Left ventricle myocardium inferior (tissue), 1 donor: ENCODE results near the gene IDH3A. TPM values are rescaled to one million over a fixed set of nuclear protein-coding genes. Genes with fewer than 3 reads are reported as not detected.

Source experiments
- DNase-seq: peaks from one replicate; pipeline ENCODE4 v3.0.0-alpha.2; 2020
- H3K27ac ChIP-seq: fragments of 200-600 bp; replicated peaks from 2 replicates; pipeline ENCODE4 v1.8.0; 2021
- H3K27me3 ChIP-seq: fragments of 200-600 bp; 2 replicates; pipeline ENCODE4 v1.8.0; 2021; ENCODE audit warnings: low read depth
- H3K36me3 ChIP-seq: fragments of 200-600 bp; 2 replicates; pipeline ENCODE4 v1.8.0; 2021
- H3K4me1 ChIP-seq: fragments of 200-600 bp; 2 replicates; pipeline ENCODE4 v1.8.0; 2021
- H3K4me3 ChIP-seq: fragments of 200-600 bp; 2 replicates; pipeline ENCODE4 v1.8.0; 2021; ENCODE audit warnings: mild to moderate bottlenecking, moderate library complexity
- H3K9me3 ChIP-seq: fragments of 200-600 bp; replicated peaks from 2 replicates; pipeline ENCODE4 v1.8.0; 2021
- intact Hi-C: fragments of 100-400 bp; cut with micrococcal nuclease; formaldehyde crosslinking; loops from one replicate; pipeline ENCODE4 v1.11.0; 2022
- total RNA-seq: library from RNA; stranded (reverse); fragmentation: NEBNext Ultra II Directional; extraction: Animal tissue kit (Norgen Biotek cat#: 25700); gene quantifications from one replicate; pipeline ENCODE4 v1.2.1, GENCODE V29; 2021
- TF ChIP-seq, protein P1 (sequence below): fragments of 200-600 bp; IDR thresholded peaks from 2 replicates; pipeline ENCODE4 v1.8.0; 2021; ENCODE audit warnings: antibody characterized with exemption, mild to moderate bottlenecking, borderline replicate concordance
- donor health status: DM: no; HTN: yes; CAD: no; lungs with severe emphysema.

Gene IDH3A
- total RNA-seq, 1 donor from 2014 or later, result 465 TPM

DNA sequence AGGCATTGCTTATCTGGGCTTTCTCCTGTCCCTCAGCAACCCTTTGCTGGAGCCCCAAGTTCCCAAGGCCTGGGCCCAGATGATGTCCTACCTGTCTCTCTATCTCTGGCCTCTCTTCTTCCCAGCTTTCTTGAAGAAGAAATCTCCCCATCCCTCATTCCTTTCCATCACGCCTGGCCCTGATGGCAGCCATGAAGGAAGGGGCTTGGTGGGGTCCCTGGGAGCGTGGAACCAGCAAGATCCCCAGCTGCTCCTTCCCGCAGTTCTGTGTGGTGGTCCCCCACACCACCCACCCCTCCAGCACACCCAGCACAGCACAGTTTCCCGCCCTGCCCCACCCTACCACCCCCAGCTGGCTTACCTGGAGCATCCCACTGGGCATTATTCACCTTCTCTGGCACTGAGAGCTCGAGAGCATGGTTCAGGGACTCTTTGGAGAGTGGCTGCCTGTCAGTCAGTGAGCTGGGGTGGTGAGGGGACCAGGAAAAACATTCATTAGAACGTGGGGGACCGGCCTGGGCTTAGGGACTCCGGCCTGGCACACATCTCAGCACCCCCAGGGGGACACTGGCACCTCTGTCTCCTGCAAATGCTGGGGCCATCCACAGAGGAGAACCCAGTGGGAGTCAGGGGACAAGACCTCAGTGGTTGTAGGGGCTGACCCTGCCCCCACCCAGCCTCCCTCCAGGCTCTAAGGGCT is 58.6 kb downstream of the IDH3A start:
- intact Hi-C loops, result no loop called here

DNA sequence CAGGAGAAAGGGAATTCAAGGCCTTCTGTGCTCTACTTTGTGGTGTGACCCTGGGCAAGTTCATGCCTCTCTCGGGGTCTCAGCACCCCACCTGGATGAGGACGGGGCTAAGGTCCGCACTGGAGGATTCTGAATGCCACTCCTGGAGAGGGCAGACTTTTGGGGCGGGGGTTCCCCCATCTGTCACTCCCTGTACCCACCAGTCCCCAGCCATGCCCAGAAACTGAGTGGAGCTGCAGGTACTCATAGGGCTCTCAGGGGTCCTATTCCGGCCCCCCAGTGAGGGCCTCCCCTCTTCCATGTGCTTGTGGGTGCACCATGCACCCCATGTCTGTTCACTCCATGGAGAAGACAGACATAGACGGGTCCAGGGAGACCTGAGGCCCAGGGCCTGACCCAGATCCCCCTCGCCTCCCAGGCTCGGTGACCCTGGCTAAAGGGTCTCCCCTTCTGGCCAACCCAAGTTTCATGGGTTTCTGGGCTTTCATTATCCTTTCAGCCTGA is 59.2 kb downstream of the IDH3A start:
- Histone ChIP-seq H3K27ac (no peak overlapping the region), H3K36me3 (no peaks in the 10 kb centered on the region), H3K9me3 (no peaks in the 10 kb centered on the region), H3K4me3 (no peak overlapping the region), H3K27me3 (peaks cover 4% of the 10 kb centered on the region), H3K4me1 (peaks cover 77% of the 10 kb centered on the region)
- intact Hi-C loops, result no loop called here
- TF ChIP-seq, protein P1, sequence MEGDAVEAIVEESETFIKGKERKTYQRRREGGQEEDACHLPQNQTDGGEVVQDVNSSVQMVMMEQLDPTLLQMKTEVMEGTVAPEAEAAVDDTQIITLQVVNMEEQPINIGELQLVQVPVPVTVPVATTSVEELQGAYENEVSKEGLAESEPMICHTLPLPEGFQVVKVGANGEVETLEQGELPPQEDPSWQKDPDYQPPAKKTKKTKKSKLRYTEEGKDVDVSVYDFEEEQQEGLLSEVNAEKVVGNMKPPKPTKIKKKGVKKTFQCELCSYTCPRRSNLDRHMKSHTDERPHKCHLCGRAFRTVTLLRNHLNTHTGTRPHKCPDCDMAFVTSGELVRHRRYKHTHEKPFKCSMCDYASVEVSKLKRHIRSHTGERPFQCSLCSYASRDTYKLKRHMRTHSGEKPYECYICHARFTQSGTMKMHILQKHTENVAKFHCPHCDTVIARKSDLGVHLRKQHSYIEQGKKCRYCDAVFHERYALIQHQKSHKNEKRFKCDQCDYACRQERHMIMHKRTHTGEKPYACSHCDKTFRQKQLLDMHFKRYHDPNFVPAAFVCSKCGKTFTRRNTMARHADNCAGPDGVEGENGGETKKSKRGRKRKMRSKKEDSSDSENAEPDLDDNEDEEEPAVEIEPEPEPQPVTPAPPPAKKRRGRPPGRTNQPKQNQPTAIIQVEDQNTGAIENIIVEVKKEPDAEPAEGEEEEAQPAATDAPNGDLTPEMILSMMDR, result no peak
- DNase-seq, result no peak

More for the DNA sequence above, 58.6 kb downstream of the IDH3A start:
- H3K36me3 ChIP-seq, result no peaks in the 10 kb centered on the region
- no peak overlapping the region for H3K4me3 ChIP-seq
- DNase-seq, result no peak
- H3K27me3 ChIP-seq, result peaks cover 4% of the 10 kb centered on the region
- TF ChIP-seq, protein P1, result no peak
- H3K4me1 ChIP-seq, result peaks cover 75% of the 10 kb centered on the region
- H3K27ac ChIP-seq, result no peak overlapping the region
- H3K9me3 ChIP-seq, result no peaks in the 10 kb centered on the region

DNA sequence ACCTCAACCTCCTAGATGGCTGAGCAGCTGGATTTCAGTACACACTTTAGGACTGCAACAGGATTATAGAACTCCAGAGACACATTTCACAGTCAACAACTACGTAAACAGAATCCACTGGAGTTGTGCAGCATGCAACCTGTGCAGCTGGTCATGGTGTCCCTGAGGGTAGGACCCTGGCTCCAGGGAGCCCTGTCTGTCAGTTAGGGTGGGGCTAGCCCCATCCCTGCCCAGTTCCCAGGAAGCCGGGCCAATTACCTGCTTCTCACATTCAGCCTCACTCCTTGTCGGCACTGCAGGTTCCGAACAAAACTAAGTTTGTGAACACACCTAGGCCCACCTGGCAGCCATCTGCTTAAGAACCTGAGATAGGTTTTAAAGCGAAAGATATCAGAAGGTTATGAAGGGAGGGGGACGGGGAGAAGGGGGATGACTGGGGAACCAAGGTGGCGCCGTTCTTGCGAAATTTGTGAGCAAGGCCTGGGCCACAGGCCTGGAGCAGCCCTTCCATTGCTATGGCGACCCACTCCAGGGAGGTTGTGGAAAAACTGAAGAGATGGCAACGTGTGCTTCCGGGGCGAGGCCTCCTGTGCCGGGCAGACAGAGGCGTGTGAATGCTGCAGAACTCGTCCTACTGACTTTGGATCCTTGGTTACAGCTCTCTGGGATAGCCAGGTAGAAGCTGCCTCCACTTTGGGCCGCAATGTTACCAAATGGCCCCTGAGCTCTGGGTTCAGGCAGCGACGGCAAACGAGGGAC is 59.9 kb downstream of the IDH3A start:
- no peaks in the 10 kb centered on the region for H3K36me3 ChIP-seq
- H3K4me1 ChIP-seq, result peaks cover 73% of the 10 kb centered on the region
- peaks cover 4% of the 10 kb centered on the region for H3K27me3 ChIP-seq
- H3K9me3 ChIP-seq, result no peaks in the 10 kb centered on the region
- peak overlapping the region; percentile 58 for H3K27ac ChIP-seq
- H3K4me3 ChIP-seq, result no peak overlapping the region
- DNase-seq, result no peak
- TF ChIP-seq, protein P1, result no peak
- intact Hi-C loops, result no loop called here

DNA sequence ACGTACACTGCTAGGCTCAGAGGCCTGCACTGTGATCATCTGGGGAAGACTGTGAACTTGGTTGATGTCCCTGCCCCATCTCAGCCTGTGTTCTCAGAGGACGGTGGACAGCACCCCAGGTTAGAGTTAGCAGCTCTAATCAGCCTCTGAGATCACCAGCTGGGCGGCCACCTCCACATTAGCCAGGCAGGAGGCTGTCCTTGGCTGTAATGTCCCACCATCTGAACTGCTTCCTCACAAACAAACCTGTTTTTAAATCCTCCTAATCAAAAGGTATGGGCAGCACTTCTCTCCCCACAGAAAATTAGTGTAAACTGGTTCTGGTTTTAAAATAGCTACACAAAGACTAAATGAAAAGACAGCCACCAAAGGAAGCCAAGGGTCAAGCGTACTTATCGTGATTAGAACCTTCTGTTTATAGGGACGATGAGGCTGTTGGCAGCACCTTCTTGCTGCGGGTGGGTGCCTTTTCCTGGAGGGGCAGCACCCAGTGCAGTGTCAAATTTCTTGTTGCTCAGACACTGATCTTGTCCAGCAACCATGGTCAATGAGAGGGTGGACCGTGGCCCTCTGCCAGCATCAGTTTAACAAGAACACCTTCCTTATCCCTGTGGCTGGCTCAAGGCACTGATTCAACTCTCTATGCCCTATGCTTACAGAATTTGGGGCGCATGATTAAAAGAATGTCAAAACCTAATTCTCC is 60.6 kb downstream of the IDH3A start:
- H3K36me3 ChIP-seq, result no peaks in the 10 kb centered on the region
- TF ChIP-seq, protein P1, result no peak
- no peak for DNase-seq
- peak overlapping the region; percentile 58 for H3K27ac ChIP-seq
- intact Hi-C loops, result no loop called here
- H3K4me1 ChIP-seq, result peaks cover 70% of the 10 kb centered on the region
- no peak overlapping the region for H3K4me3 ChIP-seq
- H3K27me3 ChIP-seq, result peaks cover 4% of the 10 kb centered on the region
- no peaks in the 10 kb centered on the region for H3K9me3 ChIP-seq

DNA sequence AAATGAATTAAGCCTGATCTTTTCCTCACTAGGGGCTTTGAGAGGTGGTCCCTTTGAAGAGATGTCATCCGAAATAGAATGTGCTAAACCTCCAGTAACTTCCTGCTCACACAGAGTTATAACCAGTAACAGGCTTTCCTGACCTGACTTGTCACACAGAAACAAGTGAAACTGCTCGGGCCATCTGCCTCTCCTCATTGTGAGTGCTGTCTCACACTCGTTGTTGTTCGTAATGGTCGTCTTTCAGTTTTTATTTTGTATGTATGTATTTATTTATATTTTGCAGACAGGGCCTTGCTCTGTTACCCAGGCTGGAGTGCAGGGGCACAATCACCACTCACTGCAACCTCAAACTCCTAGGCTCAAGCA is 61.2 kb downstream of the IDH3A start:
- TF ChIP-seq, protein P1, result no peak
- intact Hi-C loops, result no loop called here
- peaks cover 70% of the 10 kb centered on the region for H3K4me1 ChIP-seq
- peaks cover 4% of the 10 kb centered on the region for H3K27me3 ChIP-seq
- no peak for DNase-seq
- H3K9me3 ChIP-seq, result no peaks in the 10 kb centered on the region
- H3K4me3 ChIP-seq, result no peak overlapping the region
- H3K27ac ChIP-seq, result peak overlapping the region; percentile 58
- H3K36me3 ChIP-seq, result no peaks in the 10 kb centered on the region
